HG02610 (cell line): Measurements from ENCODE around the gene SLC25A1.
"Not testable (repeated sequence)": the region's sequence is repeated elsewhere in the genome, so short reads cannot be mapped to it uniquely, and the experiment has no call there.

Experiments used
- ATAC-seq: cut with Tn5 transposase; IDR thresholded peaks from one replicate; pipeline ENCODE4 v1.9.1; 2021; ENCODE audit warnings: mild to moderate bottlenecking, moderate library complexity; ENCODE audit not compliant: unreplicated experiment

Gene SLC25A1

GRCh38 chr22:19207401-19207808 lies 28.9 kb upstream of the SLC25A1 start:
- no peak for ATAC-seq

GRCh38 chr22:19206287-19206686 lies 27.8 kb upstream of the SLC25A1 start:
- ATAC-seq: no peak

DNA sequence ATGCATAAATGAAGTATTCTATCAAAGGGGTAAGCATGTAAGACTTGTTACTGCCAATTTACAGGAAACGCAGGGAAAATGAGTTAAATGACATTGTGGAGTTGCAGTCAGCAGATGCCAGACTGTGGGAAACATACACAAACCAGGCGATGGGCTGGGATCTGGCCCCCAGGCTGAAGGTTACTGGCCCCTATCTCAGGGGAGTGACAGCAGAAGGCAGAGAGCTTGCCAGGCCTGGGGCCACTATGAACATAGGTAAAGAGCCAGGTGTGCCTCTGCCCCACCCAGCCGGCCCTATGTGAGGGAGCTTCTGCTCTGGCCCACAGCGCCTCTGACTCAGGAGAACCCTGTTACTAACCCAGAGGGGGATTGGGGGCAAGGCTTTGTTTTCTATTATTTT lies 26.1 kb upstream of the SLC25A1 start:
- no peak for ATAC-seq

- ATAC-seq: no peak
Measured at GRCh38 chr22:19203834-19204233, 25.3 kb upstream of the SLC25A1 start.

GRCh38 chr22:19202799-19203186 lies 24.3 kb upstream of the SLC25A1 start:
- not testable (repeated sequence) for ATAC-seq

GRCh38 chr22:19201869-19202798 lies 23.6 kb upstream of the SLC25A1 start:
- ATAC-seq: no peak

DNA sequence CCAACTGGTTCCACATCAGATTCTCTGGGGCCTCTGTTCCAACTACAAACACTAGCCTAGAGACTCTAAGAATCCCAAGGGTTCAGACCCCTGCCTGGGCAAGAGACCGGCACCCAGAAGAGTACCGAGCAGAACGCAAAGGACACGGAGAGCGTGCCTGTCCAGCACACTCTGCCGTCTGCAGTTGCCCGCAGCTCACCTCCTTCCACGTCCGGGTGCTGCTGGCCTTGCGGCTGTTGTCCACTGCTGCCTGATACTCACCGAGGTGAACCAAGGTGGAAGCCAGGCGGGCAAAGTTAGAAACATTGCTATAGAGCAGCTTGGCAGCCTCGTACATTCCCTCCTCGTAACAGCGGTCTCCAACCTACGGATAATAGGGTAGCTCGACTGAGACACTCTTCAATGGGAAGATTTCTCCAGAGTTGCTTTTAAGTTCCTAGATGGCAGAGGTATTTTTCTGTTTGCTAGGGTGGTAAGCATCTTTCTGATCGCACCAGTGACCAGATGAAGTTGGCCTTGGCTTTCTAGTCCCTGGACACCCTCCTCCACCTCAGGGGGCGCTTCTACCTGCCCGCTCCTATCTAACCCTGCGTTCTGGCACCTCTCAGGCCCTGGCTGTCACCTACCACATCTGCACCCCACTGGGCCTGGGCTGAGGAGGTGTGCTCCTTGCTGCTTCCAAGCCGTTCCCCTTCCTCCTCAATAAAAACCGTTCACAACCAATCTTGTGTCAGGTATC lies 22.8 kb upstream of the SLC25A1 start:
- no peak for ATAC-seq

DNA sequence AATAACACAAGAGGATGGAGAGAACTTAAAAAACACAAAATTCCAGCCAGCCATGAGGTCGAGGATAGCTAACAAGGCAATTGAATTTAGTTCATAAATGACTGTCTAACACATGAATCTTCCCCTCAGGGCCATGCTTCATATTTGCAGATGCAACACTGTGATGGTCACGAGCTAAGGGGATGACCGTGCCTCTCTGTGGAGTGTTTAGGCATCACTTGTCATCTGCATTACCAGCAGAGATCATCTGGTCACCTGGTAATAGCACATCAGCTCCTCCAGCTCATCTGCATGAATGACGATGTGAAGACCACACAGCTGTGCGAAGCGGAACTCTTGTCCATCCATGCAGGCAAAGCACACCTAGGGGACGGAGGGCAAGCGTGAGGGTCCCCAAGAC lies 20.9 kb upstream of the SLC25A1 start:
- no peak for ATAC-seq

GRCh38 chr22:19197997-19198865 lies 19.7 kb upstream of the SLC25A1 start:
- no peak for ATAC-seq

DNA sequence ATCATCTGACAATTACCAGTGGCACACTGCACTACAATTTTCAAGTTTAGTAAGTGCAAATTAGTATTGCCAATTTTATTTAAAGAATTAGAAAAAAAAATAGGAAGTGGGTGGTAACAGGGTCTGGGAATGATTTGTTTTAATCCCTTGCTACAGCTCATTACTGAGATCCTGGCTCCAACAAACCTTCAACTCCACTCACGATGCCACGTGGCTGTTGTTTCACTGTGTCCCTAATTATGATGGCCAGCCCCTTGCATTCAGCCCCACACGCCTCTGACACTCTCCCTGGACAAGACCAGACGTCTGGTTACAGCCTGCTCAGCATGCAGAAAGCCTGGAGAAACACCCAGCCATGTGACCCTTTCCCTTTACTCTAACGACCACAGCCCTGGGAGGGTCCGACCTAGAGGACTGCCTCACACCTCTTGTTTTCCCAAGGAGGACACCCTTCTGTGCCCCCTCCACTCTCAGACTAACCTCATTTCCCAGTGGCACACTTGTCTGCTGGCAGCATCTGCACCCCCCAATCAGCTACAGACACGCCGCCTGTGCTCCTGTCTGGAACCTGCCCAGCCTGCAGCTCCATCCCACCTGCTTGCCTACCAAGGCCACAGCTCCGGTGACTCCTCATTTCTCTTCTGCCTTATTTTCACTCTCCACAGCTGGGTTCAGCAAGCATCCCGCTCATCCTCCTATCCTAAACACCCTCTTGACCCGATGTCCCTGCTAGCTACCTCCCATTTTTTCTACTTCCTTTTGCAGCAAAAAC lies 18.5 kb upstream of the SLC25A1 start:
- no peak for ATAC-seq

DNA sequence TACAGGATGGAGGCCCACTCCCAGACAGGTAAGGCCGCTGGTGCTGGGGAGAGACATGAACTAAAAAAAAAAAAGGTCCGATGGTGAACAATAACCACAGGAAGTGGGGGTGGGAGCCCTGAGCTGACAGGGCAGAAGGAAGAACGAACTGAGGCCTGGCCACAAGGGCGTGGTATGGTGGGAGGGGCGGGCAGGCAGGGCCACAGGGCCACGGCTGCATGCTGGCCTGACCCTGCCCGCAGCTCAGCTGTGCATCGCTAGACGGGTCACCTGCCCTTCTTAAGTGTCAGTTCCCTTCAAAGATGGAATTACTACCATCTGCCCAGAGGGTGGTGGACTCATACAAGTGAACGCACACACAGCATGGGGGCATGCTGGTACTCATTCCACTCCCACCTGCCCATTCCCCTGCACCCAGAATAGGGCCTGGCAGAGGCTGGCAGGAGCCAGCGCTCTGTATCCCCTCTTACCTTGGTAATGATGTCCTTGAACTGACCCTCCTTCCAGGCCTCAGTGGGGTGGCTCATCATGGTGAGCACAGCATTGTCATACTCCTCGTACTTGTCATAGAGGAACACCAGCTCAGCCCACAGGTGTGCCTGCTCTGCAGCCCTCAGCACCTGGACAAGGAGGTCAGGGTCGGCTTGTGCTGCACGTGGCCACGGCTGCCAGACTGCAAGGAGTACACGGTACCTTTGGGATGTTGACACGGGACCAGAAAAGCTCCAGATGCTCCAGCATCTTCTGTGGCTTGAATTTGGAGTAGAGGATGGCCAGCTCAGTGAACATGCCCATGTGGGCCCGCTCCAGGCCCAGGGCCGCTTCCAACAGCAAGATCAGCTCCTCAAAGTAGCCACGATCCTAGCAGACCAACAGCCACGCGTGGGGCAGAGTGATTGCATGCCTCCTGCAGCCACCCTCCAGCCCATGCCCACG lies 17.5 kb upstream of the SLC25A1 start:
- ATAC-seq: no peak

DNA sequence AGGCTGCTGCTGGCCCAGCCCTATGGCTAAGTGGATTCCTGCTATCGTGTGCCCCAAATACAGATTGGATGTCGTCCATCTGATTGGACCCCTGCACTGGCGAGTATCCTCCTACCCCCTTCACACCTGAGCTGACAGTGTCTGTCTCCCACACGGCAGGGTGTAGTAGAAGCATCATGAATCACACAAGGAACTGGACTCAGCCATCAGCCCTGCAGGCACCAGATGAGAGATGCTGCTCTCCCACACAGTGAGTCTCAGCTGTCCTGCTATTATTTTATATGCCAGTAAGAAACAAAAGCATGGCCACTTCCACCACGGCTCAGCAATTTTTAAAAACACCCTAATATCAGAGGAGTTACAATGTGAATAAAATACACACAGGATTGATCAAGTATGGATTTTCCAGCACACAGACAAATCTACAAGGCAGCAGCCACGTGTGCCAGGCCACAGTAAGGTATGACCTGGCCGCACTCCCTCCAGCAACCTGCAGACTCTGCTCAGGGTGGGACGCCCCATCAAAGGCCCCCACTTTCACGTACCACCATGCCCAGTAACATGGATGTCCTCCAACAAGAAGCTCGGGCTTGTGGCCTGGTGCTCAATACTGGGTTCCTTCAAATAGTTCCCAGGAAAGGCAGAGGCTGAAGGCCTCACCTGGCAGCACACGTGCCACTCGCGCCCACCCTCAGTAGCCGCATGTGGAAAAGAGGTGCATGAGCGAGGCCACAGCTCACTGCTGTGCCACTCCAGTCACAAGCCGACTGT lies 16.4 kb upstream of the SLC25A1 start:
- no peak for ATAC-seq

DNA sequence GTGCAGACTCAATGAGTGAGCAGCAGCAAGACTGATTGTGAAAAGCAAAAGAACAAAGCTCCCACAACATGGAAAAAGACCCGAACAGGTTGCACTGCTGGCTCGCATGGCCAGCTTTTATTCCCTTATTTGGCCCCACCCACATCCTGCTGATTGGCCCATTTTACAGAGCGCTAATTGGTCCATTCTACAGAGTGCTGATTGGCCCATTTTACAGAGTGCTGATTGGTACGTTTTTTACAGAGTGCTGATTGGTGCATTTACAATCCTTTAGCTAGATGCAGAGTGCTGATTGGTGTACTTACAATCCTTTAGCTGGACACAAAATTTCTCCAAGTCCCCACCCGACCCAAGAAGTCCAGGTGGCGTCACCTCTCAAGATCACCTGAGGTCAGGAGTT lies 15.3 kb upstream of the SLC25A1 start:
- no peak for ATAC-seq

GRCh38 chr22:19187716-19188563 lies 9.4 kb upstream of the SLC25A1 start:
- no peak for ATAC-seq

DNA sequence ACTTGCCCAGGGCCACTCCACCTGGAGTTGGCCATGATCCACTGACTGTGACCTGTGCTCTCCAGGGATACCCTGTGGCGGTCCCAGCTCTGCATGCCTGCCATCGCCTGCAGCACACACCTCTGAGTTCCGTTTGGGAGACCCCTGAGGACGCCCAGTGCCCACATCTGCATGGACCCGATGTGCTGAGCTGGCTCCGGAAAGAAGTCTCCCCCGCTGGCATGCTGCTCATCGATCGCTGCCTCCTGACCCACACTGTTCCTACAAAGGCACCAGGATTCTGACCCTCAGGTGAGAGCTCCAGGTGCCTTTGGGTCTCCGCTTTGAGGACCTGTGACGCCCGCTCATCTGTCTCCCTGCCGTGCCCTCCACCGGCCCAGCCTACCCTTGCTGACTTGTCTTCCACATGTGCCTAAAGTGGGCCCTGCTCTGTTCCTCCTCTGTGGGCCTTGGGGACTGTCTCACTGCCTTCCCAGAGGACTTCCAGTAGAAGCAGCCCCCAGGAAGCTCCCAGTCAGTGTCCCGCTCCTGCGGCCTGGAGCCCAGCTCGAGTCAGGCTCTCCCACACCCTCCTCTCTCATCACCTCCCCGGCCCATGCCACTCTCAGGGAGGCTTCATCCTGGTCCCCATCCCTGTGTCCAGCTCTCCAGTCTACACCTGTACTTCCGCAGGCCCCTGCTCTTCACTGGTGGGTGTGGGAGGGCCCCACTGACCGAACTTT lies 5.9 kb upstream of the SLC25A1 start:
- no peak for ATAC-seq

GRCh38 chr22:19183216-19183615 lies 4.7 kb upstream of the SLC25A1 start:
- no peak for ATAC-seq
